H9 (cell line): ENCODE measurements around the gene PCDHA6. TPM values are rescaled to one million over a fixed set of nuclear protein-coding genes. Genes with fewer than 3 reads are reported as not detected.
A peak's percentile ranks its signal among the peaks of the same experiment; 100 is the strongest.

Source experiments
- DNase-seq: peaks from one replicate; pipeline ENCODE4 v3.0.0-alpha.2; 2017
- H2AFZ ChIP-seq: one replicate; pipeline ENCODE4 v1.6.1; 2013; ENCODE audit warnings: mild to moderate bottlenecking, low read length, control low read depth, moderate library complexity
- H2AK5ac ChIP-seq: 2 replicates; pipeline ENCODE4 v1.6.1; 2013; ENCODE audit warnings: low read length, control low read depth, mixed read lengths; ENCODE audit not compliant: insufficient read length
- H2BK120ac ChIP-seq: one replicate; pipeline ENCODE4 v1.6.1; 2013; ENCODE audit warnings: low read depth, mild to moderate bottlenecking, low read length, control low read depth, inconsistent platforms; ENCODE audit not compliant: poor library complexity, severe bottlenecking
- H2BK12ac ChIP-seq: 2 replicates; pipeline ENCODE4 v1.6.1; 2013; ENCODE audit warnings: low read length, control low read depth, mixed read lengths, low read depth; ENCODE audit not compliant: insufficient read length
- H2BK15ac ChIP-seq: 2 replicates; pipeline ENCODE4 v1.6.1; 2013; ENCODE audit warnings: low read depth, low read length, control low read depth
- H2BK20ac ChIP-seq: one replicate; pipeline ENCODE4 v1.6.1; 2013; ENCODE audit warnings: low read depth, mild to moderate bottlenecking, low read length, control low read depth, inconsistent platforms; ENCODE audit not compliant: poor library complexity, severe bottlenecking
- H2BK5ac ChIP-seq: 2 replicates; pipeline ENCODE4 v1.6.1; 2013; ENCODE audit warnings: low read length, control low read depth, mixed read lengths; ENCODE audit not compliant: insufficient read length
- H3K14ac ChIP-seq: 2 replicates; pipeline ENCODE4 v1.6.1; 2013; ENCODE audit warnings: low read length, control low read depth; ENCODE audit not compliant: insufficient read depth
- H3K18ac ChIP-seq: 2 replicates; pipeline ENCODE4 v1.6.1; 2013; ENCODE audit warnings: low read depth, mild to moderate bottlenecking, mixed read lengths, low read length, control low read depth; ENCODE audit not compliant: insufficient read length
- H3K23ac ChIP-seq: 2 replicates; pipeline ENCODE4 v1.6.1; 2013; ENCODE audit warnings: low read length, control low read depth, mixed read lengths, low read depth; ENCODE audit not compliant: insufficient read length
- H3K23me2 ChIP-seq: 2 replicates; pipeline ENCODE4 v1.6.1; 2013; ENCODE audit warnings: low read depth, mild to moderate bottlenecking, mixed read lengths, low read length, control low read depth; ENCODE audit not compliant: insufficient read length, poor library complexity, severe bottlenecking
- H3K27ac ChIP-seq: 2 replicates; pipeline ENCODE4 v1.5.1; 2013; ENCODE audit warnings: low read length, control low read depth, mixed read lengths, low read depth; ENCODE audit not compliant: insufficient read length
- H3K27me3 ChIP-seq: 2 replicates; pipeline ENCODE4 v1.6.1; 2013; ENCODE audit warnings: low read length, control low read depth, inconsistent platforms; ENCODE audit not compliant: insufficient read depth
- H3K4ac ChIP-seq: 2 replicates; pipeline ENCODE4 v1.6.1; 2013; ENCODE audit warnings: low read depth, mild to moderate bottlenecking, control low read depth, inconsistent platforms, low read length, moderate library complexity
- H3K4me1 ChIP-seq: 2 replicates; pipeline ENCODE4 v1.6.1; 2013; ENCODE audit warnings: low read length, control low read depth, inconsistent platforms; ENCODE audit not compliant: insufficient read depth
- H3K4me2 ChIP-seq: 2 replicates; pipeline ENCODE4 v1.6.1; 2013; ENCODE audit warnings: low read length, control low read depth, mixed read lengths; ENCODE audit not compliant: insufficient read length, insufficient read depth
- H3K56ac ChIP-seq: 2 replicates; pipeline ENCODE4 v1.6.1; 2013; ENCODE audit warnings: low read depth, mild to moderate bottlenecking, mixed read lengths, low read length, control low read depth; ENCODE audit not compliant: insufficient read length
- H3K79me1 ChIP-seq: 2 replicates; pipeline ENCODE4 v1.6.1; 2013; ENCODE audit warnings: low read depth, mild to moderate bottlenecking, moderate library complexity, low read length, control low read depth, inconsistent platforms; ENCODE audit not compliant: insufficient read depth, poor library complexity, severe bottlenecking
- H3K79me2 ChIP-seq: 2 replicates; pipeline ENCODE4 v1.6.1; 2013; ENCODE audit warnings: low read length, control low read depth, inconsistent platforms; ENCODE audit not compliant: insufficient read depth
- H3K9ac ChIP-seq: 2 replicates; pipeline ENCODE4 v1.6.1; 2013; ENCODE audit warnings: low read length, control low read depth, mixed read lengths; ENCODE audit not compliant: insufficient read length; ENCODE audit errors: extremely low read depth
- H3K9me3 ChIP-seq: one replicate; pipeline ENCODE4 v1.6.1; 2013; ENCODE audit warnings: low read depth, low read length, inconsistent platforms; ENCODE audit not compliant: control insufficient read depth
- H3T11ph ChIP-seq: one replicate; pipeline ENCODE4 v1.6.1; 2013; ENCODE audit warnings: mild to moderate bottlenecking, low read length, control low read depth, inconsistent platforms
- H4K20me1 ChIP-seq: one replicate; pipeline ENCODE4 v1.6.1; 2013; ENCODE audit not compliant: control insufficient read depth, insufficient read length, insufficient read depth
- H4K5ac ChIP-seq: 2 replicates; pipeline ENCODE4 v1.6.1; 2013; ENCODE audit warnings: low read depth, mild to moderate bottlenecking, mixed read lengths, low read length, control low read depth; ENCODE audit not compliant: insufficient read length
- H4K8ac ChIP-seq: replicated peaks from 2 replicates; pipeline ENCODE4 v1.6.1; 2013; ENCODE audit warnings: low read length, control low read depth, mixed read lengths, low read depth; ENCODE audit not compliant: insufficient read length
- H4K91ac ChIP-seq: 2 replicates; pipeline ENCODE4 v1.6.1; 2013; ENCODE audit warnings: low read depth, mild to moderate bottlenecking, moderate library complexity, mixed read lengths, low read length, control low read depth; ENCODE audit not compliant: insufficient read length
- H3K27ac Mint-ChIP-seq, 3 experiments: 2 replicates in 2 of 3; 3 replicates in 1 of 3; pipeline ENCODE4 v1.8.0; 2020 to 2021; ENCODE audit warnings: mixed read lengths in 3 of 3, mild to moderate bottlenecking in 1 of 3, moderate library complexity in 1 of 3
- H3K27me3 Mint-ChIP-seq: 2 replicates; pipeline ENCODE4 v1.8.0; 2021; ENCODE audit warnings: low read depth, mild to moderate bottlenecking, moderate library complexity, mixed read lengths
- H3K36me3 Mint-ChIP-seq, 3 experiments: 2 replicates in 2 of 3; 3 replicates in 1 of 3; pipeline ENCODE4 v1.8.0; 2020 to 2021; ENCODE audit warnings: low read depth in 3 of 3, mixed read lengths in 3 of 3; ENCODE audit not compliant: insufficient read depth in 1 of 3
- H3K4me1 Mint-ChIP-seq, 2 experiments: 2 replicates each; pipeline ENCODE4 v1.8.0; 2020; ENCODE audit warnings: mixed read lengths in 2 of 2
- H3K4me3 Mint-ChIP-seq, 2 experiments: 2 replicates in 1 of 2; 3 replicates in 1 of 2; pipeline ENCODE4 v1.8.0; 2020 to 2021; ENCODE audit warnings: mild to moderate bottlenecking in 2 of 2, mixed read lengths in 2 of 2, moderate library complexity in 1 of 2
- H3K9me3 Mint-ChIP-seq, 2 experiments: 2 replicates in 1 of 2; 3 replicates in 1 of 2; pipeline ENCODE4 v1.8.0; 2020; ENCODE audit warnings: mild to moderate bottlenecking in 2 of 2, mixed read lengths in 2 of 2, moderate library complexity in 1 of 2
- CTCF ChIP-seq: fragments of 200-600 bp; sonication (generic); conservative IDR thresholded peaks from 3 replicates; pipeline ENCODE4 v1.8.0; 2021; ENCODE audit warnings: antibody characterized with exemption, mild to moderate bottlenecking
- WGBS: extraction: QIAGEN DNeasy Blood & Tissue Kit; methylation state at CpG from one replicate; pipeline ENCODE4 v1.1.7; 2013; ENCODE audit warnings: missing lambda C conversion rate, low lambda C conversion rate, mixed read lengths; ENCODE audit not compliant: insufficient read length; ENCODE audit errors: extremely low coverage; 5-methylcytosine and 5-hydroxymethylcytosine counted together
- total RNA-seq: library from RNA; stranded (reverse); gene quantifications from 2 replicates; pipeline ENCODE4 v1.2.1, GENCODE V29; 2021

PCDHA6 gene
- total RNA-seq, 1 experiment from 2014 or later = 4.5 TPM

- Histone ChIP-seq H3K23me2 (no peaks in the 10 kb centered on the region), H3K56ac (no peak within 1 kb of the TSS), H3T11ph (no peak within 1 kb of the TSS), H3K79me2 (no peaks in the 10 kb centered on the region), H3K79me1 (no peaks in the 10 kb centered on the region), H2BK12ac (no peak within 1 kb of the TSS), H4K5ac (no peak within 1 kb of the TSS), H4K8ac (no peak within 1 kb of the TSS), H2BK120ac (no peak within 1 kb of the TSS), H4K20me1 (no peaks in the 10 kb centered on the region), H3K9ac (peak within 1 kb of the TSS; percentile 72), H2AFZ (no peak within 1 kb of the TSS), H3K23ac (no peak within 1 kb of the TSS), H3K27me3 (no peaks in the 10 kb centered on the region), H3K18ac (peak within 1 kb of the TSS; percentile 45), H3K4me1 (no peaks in the 10 kb centered on the region), H2BK15ac (no peak within 1 kb of the TSS), H3K4ac (no peak within 1 kb of the TSS), H3K4me2 (peak within 1 kb of the TSS; percentile 46), H2AK5ac (no peak within 1 kb of the TSS), H3K9me3 (no peaks in the 10 kb centered on the region), H2BK20ac (no peak within 1 kb of the TSS), H2BK5ac (no peak within 1 kb of the TSS), H3K27ac (no peak within 1 kb of the TSS), H4K91ac (no peak within 1 kb of the TSS), H3K14ac (peak within 1 kb of the TSS; percentile 86; the same call in 1 of the 2 replicates)
- H3K27me3 Mint-ChIP-seq = no peaks in the 10 kb centered on the region
- peaks cover 19 to 37% (median 20%) of the 10 kb centered on the region in 3 experiments for H3K36me3 Mint-ChIP-seq
- H3K4me3 Mint-ChIP-seq = peak within 1 kb of the TSS; percentile 75 to 92
- no CpG with 5 or more reads among the region's 44 CpGs for WGBS
- H3K9me3 Mint-ChIP-seq = peaks cover 19 to 30% of the 10 kb centered on the region in 2 experiments
- peak; percentile 77 for TF ChIP-seq CTCF
- H3K4me1 Mint-ChIP-seq = peaks cover 6 to 13% of the 10 kb centered on the region in 2 experiments; a peak in 3 of 4 replicates
- H3K27ac Mint-ChIP-seq = peak within 1 kb of the TSS in 1 of 3 experiments; percentile 97; a peak in 3 of 7 replicates
- DNase-seq = peak; percentile 60
These were observed 28.3 kb downstream of the PCDHA6 start, which contains the start of gene PCDHA10 for GRCh38 chr5:140855772-140856674. PCDHA10 (plus strand) TSS chr5:140855897; CDS start chr5:140856049, 152 bp downstream.
